DND-41 (cell line): ENCODE results near the gene NEDD4.

ENCODE experiments used
- CTCF ChIP-seq: IDR thresholded peaks from 2 replicates; pipeline ENCODE4 v1.5.1; 2012; ENCODE audit warnings: borderline replicate concordance, low read length, moderate library complexity, mild to moderate bottlenecking; ENCODE audit not compliant: poor library complexity, severe bottlenecking; ENCODE audit errors: extremely low read depth
- EZH2 ChIP-seq: IDR thresholded peaks from 3 replicates; pipeline ENCODE4 v1.6.1; 2012; ENCODE audit warnings: borderline replicate concordance, low read depth, mild to moderate bottlenecking, moderate library complexity, low read length, inconsistent platforms; ENCODE audit not compliant: severe bottlenecking

GRCh38 chr15:55914446-55914845 lies 79.0 kb downstream of the NEDD4 start:
- TF ChIP-seq CTCF (no peak), EZH2 (no peak)
